IMR-90 (cell line): Measurements from ENCODE around the gene HHATL. TPM values are rescaled to one million over a fixed set of nuclear protein-coding genes. Genes with fewer than 3 reads are reported as not detected.

ENCODE experiments used
- ATAC-seq: fragments of 200-7000 bp; cut with Tn5 transposase; 2 replicates; pipeline ENCODE4 v1.9.1; 2020; ENCODE audit warnings: low read depth, mild to moderate bottlenecking, moderate library complexity
- BruUV-seq: library from RNA; stranded (reverse); fragments of 400-500 nt; replicated peaks from 2 replicates; lab custom pipeline; 2021; lab: Mats Ljungman, UMichigan
- CTCF ChIA-PET: fragments of 300-600 bp; formaldehyde crosslinking; extraction: SDS; loops from one replicate; lab custom pipeline; 2021; ENCODE audit warnings: antibody characterized with exemption; lab: Yijun Ruan, JAX
- POLR2A ChIA-PET: fragments of 300-600 bp; sonication (Branson Sonifier 250); formaldehyde crosslinking; loops from one replicate; lab custom pipeline; 2022; ENCODE audit warnings: antibody characterized with exemption; ENCODE audit not compliant: unreplicated experiment; lab: Charles Lee
- DNase-seq: peaks from one replicate; pipeline ENCODE4 v3.0.0; 2013
- H2AFZ ChIP-seq: replicated peaks from 2 replicates; pipeline ENCODE3; 2013; ENCODE audit warnings: low read length, mild to moderate bottlenecking; ENCODE audit not compliant: poor library complexity
- H2AK5ac ChIP-seq: 2 replicates; pipeline ENCODE4 v1.6.1; 2013; ENCODE audit warnings: low read depth, low read length, inconsistent platforms
- H2AK9ac ChIP-seq: replicated peaks from 2 replicates; pipeline ENCODE3; 2013; ENCODE audit warnings: mild to moderate bottlenecking, low read depth, low read length, moderate library complexity; ENCODE audit not compliant: poor library complexity
- H2BK120ac ChIP-seq: 2 replicates; pipeline ENCODE4 v1.6.1; 2013; ENCODE audit warnings: low read depth, low read length, inconsistent platforms
- H2BK15ac ChIP-seq: 3 replicates; pipeline ENCODE4 v1.6.1; 2013; ENCODE audit warnings: low read depth, low read length, inconsistent platforms
- H2BK20ac ChIP-seq: 2 replicates; pipeline ENCODE4 v1.6.1; 2013; ENCODE audit warnings: low read depth, mild to moderate bottlenecking, inconsistent platforms, low read length, moderate library complexity
- H2BK5ac ChIP-seq: 2 replicates; pipeline ENCODE4 v1.6.1; 2013; ENCODE audit warnings: mild to moderate bottlenecking, low read depth, low read length, inconsistent platforms; ENCODE audit not compliant: poor library complexity, severe bottlenecking
- H3K14ac ChIP-seq: replicated peaks from 2 replicates; pipeline ENCODE4 v1.6.1; 2013; ENCODE audit warnings: low read depth, low read length, inconsistent platforms
- H3K18ac ChIP-seq: 2 replicates; pipeline ENCODE4 v1.6.1; 2013; ENCODE audit warnings: low read depth, low read length, control low read depth
- H3K23ac ChIP-seq: 2 replicates; pipeline ENCODE4 v1.6.1; 2013; ENCODE audit warnings: low read depth, low read length, inconsistent platforms
- H3K27ac ChIP-seq: 2 replicates; pipeline ENCODE4 v1.5.1; 2013; ENCODE audit warnings: mild to moderate bottlenecking, control low read depth, low read length; ENCODE audit not compliant: insufficient read depth
- H3K27me3 ChIP-seq: 2 replicates; pipeline ENCODE4 v1.6.1; 2013; ENCODE audit warnings: low read length; ENCODE audit not compliant: control insufficient read depth, insufficient read depth
- H3K36me3 ChIP-seq: 2 replicates; pipeline ENCODE4 v1.6.1; 2013; ENCODE audit warnings: low read length, mixed read lengths; ENCODE audit not compliant: control insufficient read depth, insufficient read depth
- H3K4ac ChIP-seq: 2 replicates; pipeline ENCODE4 v1.6.1; 2013; ENCODE audit warnings: low read depth, low read length, inconsistent platforms
- H3K4me1 ChIP-seq: 2 replicates; pipeline ENCODE4 v1.6.1; 2013; ENCODE audit warnings: low read length, mixed read lengths; ENCODE audit not compliant: control insufficient read depth, insufficient read depth
- H3K4me2 ChIP-seq: 2 replicates; pipeline ENCODE4 v1.6.1; 2013; ENCODE audit warnings: low read depth, mild to moderate bottlenecking, control low read depth, low read length, moderate library complexity
- H3K4me3 ChIP-seq: 2 replicates; pipeline ENCODE4 v1.5.1; 2013; ENCODE audit warnings: low read depth, mild to moderate bottlenecking, control low read depth, low read length, moderate library complexity; ENCODE audit not compliant: insufficient read depth
- H3K56ac ChIP-seq: 2 replicates; pipeline ENCODE4 v1.6.1; 2013; ENCODE audit warnings: low read length, inconsistent platforms; ENCODE audit not compliant: insufficient read depth; ENCODE audit errors: extremely low read depth
- H3K79me1 ChIP-seq, 2 experiments: 2 replicates each; pipeline ENCODE4 v1.6.1; 2013; ENCODE audit warnings: low read length in 2 of 2, inconsistent platforms in 1 of 2, low read depth in 1 of 2
- H3K9ac ChIP-seq: 2 replicates; pipeline ENCODE4 v1.6.1; 2013; ENCODE audit warnings: low read depth, low read length, control low read depth
- H3K9me1 ChIP-seq: 2 replicates; pipeline ENCODE4 v1.6.1; 2013; ENCODE audit warnings: low read length, inconsistent platforms; ENCODE audit not compliant: insufficient read depth
- H3K9me3 ChIP-seq: 2 replicates; pipeline ENCODE4 v1.6.1; 2013; ENCODE audit warnings: low read length; ENCODE audit not compliant: control insufficient read depth, insufficient read depth
- H4K20me1 ChIP-seq: 2 replicates; pipeline ENCODE4 v1.6.1; 2013; ENCODE audit warnings: low read length, inconsistent platforms; ENCODE audit not compliant: insufficient read depth
- H4K5ac ChIP-seq: 2 replicates; pipeline ENCODE4 v1.6.1; 2013; ENCODE audit warnings: mild to moderate bottlenecking, low read depth, low read length, control low read depth
- H4K8ac ChIP-seq, 2 experiments: 2 replicates each; pipeline ENCODE4 v1.6.1; 2013; ENCODE audit warnings: low read depth in 2 of 2, low read length in 2 of 2, control low read depth in 1 of 2, inconsistent platforms in 1 of 2
- H4K91ac ChIP-seq: 2 replicates; pipeline ENCODE4 v1.6.1; 2013; ENCODE audit warnings: low read depth, low read length, inconsistent platforms; ENCODE audit not compliant: insufficient read depth
- BHLHE40 ChIP-seq: fragments of 150-350 bp; IDR thresholded peaks from 2 replicates; pipeline ENCODE4 v1.6.1; 2016; ENCODE audit warnings: mild to moderate bottlenecking, low read depth, low read length
- CEBPB ChIP-seq: IDR thresholded peaks from 2 replicates; pipeline ENCODE4 v1.6.1; 2012; ENCODE audit warnings: low read depth, low read length, improper control_type of control experiment
- CHD1 ChIP-seq: IDR thresholded peaks from 2 replicates; pipeline ENCODE4 v1.6.1; 2012; ENCODE audit warnings: low read depth, low read length, improper control_type of control experiment
- ELK1 ChIP-seq: fragments of 150-350 bp; IDR thresholded peaks from 2 replicates; pipeline ENCODE4 v1.6.1; 2016; ENCODE audit warnings: low read depth, mild to moderate bottlenecking, low read length, moderate library complexity, borderline replicate concordance
- FOS ChIP-seq: fragments of 150-350 bp; IDR thresholded peaks from 2 replicates; pipeline ENCODE4 v1.6.1; 2016; ENCODE audit warnings: low read depth, low read length
- MAFK ChIP-seq: IDR thresholded peaks from 2 replicates; pipeline ENCODE4 v1.6.1; 2012; ENCODE audit warnings: low read depth, low read length, improper control_type of control experiment
- MAZ ChIP-seq: IDR thresholded peaks from 2 replicates; pipeline ENCODE4 v1.6.1; 2012; ENCODE audit warnings: low read depth, mild to moderate bottlenecking, low read length, improper control_type of control experiment, moderate library complexity, borderline replicate concordance
- MXI1 ChIP-seq: IDR thresholded peaks from 2 replicates; pipeline ENCODE4 v1.6.1; 2012; ENCODE audit warnings: low read depth, mild to moderate bottlenecking, low read length, moderate library complexity, borderline replicate concordance
- NFE2L2 ChIP-seq: fragments of 150-350 bp; IDR thresholded peaks from 2 replicates; pipeline ENCODE4 v1.6.1; 2016; ENCODE audit warnings: low read depth, mild to moderate bottlenecking, low read length
- POLR2A ChIP-seq: IDR thresholded peaks from 2 replicates; pipeline ENCODE4 v1.6.1; 2012; ENCODE audit warnings: mild to moderate bottlenecking, low read depth, low read length
- RAD21 ChIP-seq: IDR thresholded peaks from 2 replicates; pipeline ENCODE4 v1.6.1; 2012; ENCODE audit warnings: low read length, improper control_type of control experiment
- RCOR1 ChIP-seq: IDR thresholded peaks from 2 replicates; pipeline ENCODE4 v1.6.1; 2012; ENCODE audit warnings: mild to moderate bottlenecking, low read length, improper control_type of control experiment; ENCODE audit not compliant: insufficient replicate concordance
- RFX5 ChIP-seq: IDR thresholded peaks from 2 replicates; pipeline ENCODE4 v1.8.0; 2012; ENCODE audit warnings: low read depth, mild to moderate bottlenecking, low read length, moderate library complexity
- SMC3 ChIP-seq: fragments of 150-350 bp; IDR thresholded peaks from 2 replicates; pipeline ENCODE4 v1.6.1; 2016; ENCODE audit warnings: low read depth, mild to moderate bottlenecking, antibody characterized with exemption, low read length, moderate library complexity
- USF2 ChIP-seq: fragments of 150-350 bp; IDR thresholded peaks from 2 replicates; pipeline ENCODE4 v1.6.1; 2017; ENCODE audit warnings: mild to moderate bottlenecking, antibody characterized with exemption, low read length, low read depth
- WGBS, 2 experiments: methylation state at CpG; one replicate each; pipeline versions ENCODE4 v1.1.5 to v1.1.7; 2013; ENCODE audit warnings: missing lambda C conversion rate in 2 of 2; ENCODE audit not compliant: insufficient read length in 1 of 2; ENCODE audit errors: extremely low coverage in 2 of 2; 5-methylcytosine and 5-hydroxymethylcytosine counted together
- dilution Hi-C: fragments of 300-500 bp; cut with HindIII; formaldehyde crosslinking; loops from one replicate; pipeline ENCODE4 v1.14.3; 2018; ENCODE audit warnings: low sequenced_read_pairs; ENCODE audit not compliant: unreplicated experiment
- in situ Hi-C: fragments of 300-500 bp; cut with MboI; formaldehyde crosslinking; loops from 3 replicates; pipeline ENCODE4 v1.14.3; 2019; ENCODE audit warnings: low sequenced_read_pairs, inconsistent platforms, mixed read lengths
- intact Hi-C: fragments of 100-400 bp; cut with micrococcal nuclease; formaldehyde crosslinking; loops from 2 replicates; pipeline ENCODE4 v1.10.0; 2022
- polyA plus RNA-seq, 3 experiments: library from polyadenylated mRNA; depleted of rRNA; stranded (reverse); fragments of >200 nt; gene quantifications; 2 replicates each; pipeline ENCODE4 v1.2.3, GENCODE V29; 2012; ENCODE audit warnings: low replicate concordance in 1 of 3
- total RNA-seq: library from RNA; depleted of rRNA; stranded (reverse); fragments of >200 nt; gene quantifications from 2 replicates; pipeline ENCODE4 v1.2.3, GENCODE V29; 2012
- TF ChIP-seq, protein P1 (sequence below): conservative IDR thresholded peaks from 2 replicates; pipeline ENCODE4 v1.5.1; 2012; ENCODE audit warnings: mild to moderate bottlenecking, low read depth, low read length, improper control_type of control experiment

Gene HHATL
- total and polyA plus RNA-seq, 2 of the 4 experiments (the other 2 are of a cell fraction): not detected

DNA sequence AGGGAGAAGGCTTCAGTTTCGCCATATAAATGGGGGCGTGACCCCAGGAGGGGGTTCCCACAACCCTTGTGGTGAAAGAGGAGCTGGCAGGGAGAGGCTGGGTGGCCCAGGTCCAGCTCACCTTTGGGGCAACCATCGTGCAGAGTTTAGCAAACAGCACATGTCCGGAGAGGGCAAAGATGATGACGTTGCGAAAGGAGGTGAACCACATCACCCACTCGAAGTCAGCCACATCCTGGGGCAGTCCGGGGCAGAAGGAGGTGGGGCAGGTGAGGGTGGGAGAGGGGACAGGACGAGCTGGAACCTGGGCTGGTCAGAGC lies 3.7 kb downstream of the HHATL start:
- no peak overlapping the region for H3K23ac ChIP-seq
- H3K4ac ChIP-seq: no peak overlapping the region
- H2BK15ac ChIP-seq: no peak overlapping the region
- no peak overlapping the region for H3K14ac ChIP-seq
- H2AK5ac ChIP-seq: no peak overlapping the region
- no peak overlapping the region for H3K9ac ChIP-seq
- DNase-seq (no peak), ATAC-seq (no peak)
- dilution Hi-C loops: no loop called here
- no peak overlapping the region for H4K5ac ChIP-seq
- H4K8ac ChIP-seq: no peak overlapping the region
- H4K20me1 ChIP-seq: no peaks in the 10 kb centered on the region; the same call in 1 of the 2 replicates
- no peak overlapping the region for H2BK20ac ChIP-seq
- ChIA-PET CTCF (no interaction called here), POLR2A (no interaction called here)
- H3K18ac ChIP-seq: no peak overlapping the region
- no TSS peak for BruUV-seq
- no peak overlapping the region for H3K4me2 ChIP-seq
- H3K9me1 ChIP-seq: no peaks in the 10 kb centered on the region; the same call in 1 of the 2 replicates
- intact Hi-C loops: no loop called here
- H3K79me1 ChIP-seq: no peaks in the 10 kb centered on the region
- H3K4me1 ChIP-seq: no peaks in the 10 kb centered on the region
- H2BK120ac ChIP-seq: no peak overlapping the region
- H3K4me3 ChIP-seq: no peak overlapping the region
- in situ Hi-C loops: no loop called here
- no peak overlapping the region for H4K91ac ChIP-seq
- no peak overlapping the region for H3K56ac ChIP-seq
- no peak overlapping the region for H2BK5ac ChIP-seq
- no CpG with 5 or more reads among the region's 9 CpGs for WGBS, 2 experiments
- H3K9me3 ChIP-seq: no peaks in the 10 kb centered on the region
- H3K27me3 ChIP-seq: peaks cover 46% of the 10 kb centered on the region; the same call in 1 of the 2 replicates
- no peak overlapping the region for H2AK9ac ChIP-seq
- H3K27ac ChIP-seq: no peak overlapping the region
- H2AFZ ChIP-seq: no peak overlapping the region
- TF ChIP-seq BHLHE40 (no peak), RAD21 (no peak), RCOR1 (no peak), SMC3 (no peak), POLR2A (no peak), MAZ (no peak), CHD1 (no peak), CEBPB (no peak), FOS (no peak), MAFK (no peak), MXI1 (no peak), NFE2L2 (no peak), ELK1 (no peak), USF2 (no peak), RFX5 (no peak)
- TF ChIP-seq, protein P1, sequence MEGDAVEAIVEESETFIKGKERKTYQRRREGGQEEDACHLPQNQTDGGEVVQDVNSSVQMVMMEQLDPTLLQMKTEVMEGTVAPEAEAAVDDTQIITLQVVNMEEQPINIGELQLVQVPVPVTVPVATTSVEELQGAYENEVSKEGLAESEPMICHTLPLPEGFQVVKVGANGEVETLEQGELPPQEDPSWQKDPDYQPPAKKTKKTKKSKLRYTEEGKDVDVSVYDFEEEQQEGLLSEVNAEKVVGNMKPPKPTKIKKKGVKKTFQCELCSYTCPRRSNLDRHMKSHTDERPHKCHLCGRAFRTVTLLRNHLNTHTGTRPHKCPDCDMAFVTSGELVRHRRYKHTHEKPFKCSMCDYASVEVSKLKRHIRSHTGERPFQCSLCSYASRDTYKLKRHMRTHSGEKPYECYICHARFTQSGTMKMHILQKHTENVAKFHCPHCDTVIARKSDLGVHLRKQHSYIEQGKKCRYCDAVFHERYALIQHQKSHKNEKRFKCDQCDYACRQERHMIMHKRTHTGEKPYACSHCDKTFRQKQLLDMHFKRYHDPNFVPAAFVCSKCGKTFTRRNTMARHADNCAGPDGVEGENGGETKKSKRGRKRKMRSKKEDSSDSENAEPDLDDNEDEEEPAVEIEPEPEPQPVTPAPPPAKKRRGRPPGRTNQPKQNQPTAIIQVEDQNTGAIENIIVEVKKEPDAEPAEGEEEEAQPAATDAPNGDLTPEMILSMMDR: no peak
- no peaks in the 10 kb centered on the region for H3K36me3 ChIP-seq
